ENCODE measurements around the gene MYBBP1A.
"Not testable (repeated sequence)": the region's sequence is repeated elsewhere in the genome, so short reads cannot be mapped to it uniquely, and the experiment has no call there.

The MYBBP1A gene

GRCh38 chr17:4582691-4583090, 27.5 kb upstream of the MYBBP1A start:
- no peak overlapping the region for H3K4me3 ChIP-seq (replicated peaks; ENCODE audit: insufficient read depth, low read length)
- DNase-seq (ENCODE audit: low read depth in 1 of 2, low spot score in 1 of 2), result no peak
- H3K27me3 ChIP-seq (ENCODE audit: insufficient read depth, poor library complexity, severe bottlenecking), result peaks cover 7% of the 10 kb centered on the region
- TF ChIP-seq SPI1 (IDR thresholded peaks at IDR 0.05; ENCODE audit: borderline replicate concordance, low read depth) (no peak), REST (IDR thresholded peaks at IDR 0.05; ENCODE audit: insufficient replicate concordance, low read depth) (no peak), POLR2AphosphoS5 (IDR thresholded peaks at IDR 0.05; ENCODE audit: low read depth) (no peak), GABPA (IDR thresholded peaks at IDR 0.05; ENCODE audit: low read depth) (no peak), CTCF (IDR thresholded peaks at IDR 0.05; ENCODE audit: insufficient read depth, low read length) (no peak)
- H3K27ac ChIP-seq (replicated peaks), result no peak overlapping the region

- no peak overlapping the region for H3K27ac ChIP-seq (replicated peaks)
- no peak for DNase-seq (ENCODE audit: low read depth in 1 of 2, low spot score in 1 of 2)
- peaks cover 7% of the 10 kb centered on the region for H3K27me3 ChIP-seq (ENCODE audit: insufficient read depth, poor library complexity, severe bottlenecking)
- TF ChIP-seq GABPA (IDR thresholded peaks at IDR 0.05; ENCODE audit: low read depth) (no peak), REST (IDR thresholded peaks at IDR 0.05; ENCODE audit: insufficient replicate concordance, low read depth) (no peak), POLR2AphosphoS5 (IDR thresholded peaks at IDR 0.05; ENCODE audit: low read depth) (no peak), CTCF (IDR thresholded peaks at IDR 0.05; ENCODE audit: insufficient read depth, low read length) (no peak), SPI1 (IDR thresholded peaks at IDR 0.05; ENCODE audit: borderline replicate concordance, low read depth) (no peak)
- no peak overlapping the region for H3K4me3 ChIP-seq (replicated peaks; ENCODE audit: insufficient read depth, low read length)
Observed at GRCh38 chr17:4582101-4582501, 26.9 kb upstream of the MYBBP1A start.

- H3K27ac ChIP-seq (replicated peaks), result no peak overlapping the region
- TF ChIP-seq POLR2AphosphoS5 (IDR thresholded peaks at IDR 0.05; ENCODE audit: low read depth) (no peak), GABPA (IDR thresholded peaks at IDR 0.05; ENCODE audit: low read depth) (no peak), SPI1 (IDR thresholded peaks at IDR 0.05; ENCODE audit: borderline replicate concordance, low read depth) (no peak), CTCF (IDR thresholded peaks at IDR 0.05; ENCODE audit: insufficient read depth, low read length) (no peak)
- no peak overlapping the region for H3K4me3 ChIP-seq (replicated peaks; ENCODE audit: insufficient read depth, low read length)
- peaks cover 6% of the 10 kb centered on the region for H3K27me3 ChIP-seq (ENCODE audit: insufficient read depth, poor library complexity, severe bottlenecking)
- no peak for DNase-seq (ENCODE audit: low read depth in 1 of 2, low spot score in 1 of 2)
Observed at GRCh38 chr17:4580291-4580690, 25.1 kb upstream of the MYBBP1A start.

- H3K4me3 ChIP-seq (replicated peaks; ENCODE audit: insufficient read depth, low read length), result no peak overlapping the region
- TF ChIP-seq CTCF (IDR thresholded peaks at IDR 0.05; ENCODE audit: insufficient read depth, low read length), result no peak
- no peak for TF ChIP-seq REST (IDR thresholded peaks at IDR 0.05; ENCODE audit: insufficient replicate concordance, low read depth)
- no peak for TF ChIP-seq POLR2AphosphoS5 (IDR thresholded peaks at IDR 0.05; ENCODE audit: low read depth)
- TF ChIP-seq SPI1 (IDR thresholded peaks at IDR 0.05; ENCODE audit: borderline replicate concordance, low read depth), result no peak
- TF ChIP-seq GABPA (IDR thresholded peaks at IDR 0.05; ENCODE audit: low read depth), result no peak
- H3K27me3 ChIP-seq (ENCODE audit: insufficient read depth, poor library complexity, severe bottlenecking), result peaks cover 2% of the 10 kb centered on the region
- H3K27ac ChIP-seq (replicated peaks), result no peak overlapping the region
- DNase-seq (ENCODE audit: low read depth in 1 of 2, low spot score in 1 of 2), result no peak
Observed at GRCh38 chr17:4579678-4580077, 24.5 kb upstream of the MYBBP1A start.

- not testable (repeated sequence) for H3K4me3 ChIP-seq (replicated peaks; ENCODE audit: insufficient read depth, low read length); DNase-seq (ENCODE audit: low read depth in 1 of 2, low spot score in 1 of 2); H3K27me3 ChIP-seq (ENCODE audit: insufficient read depth, poor library complexity, severe bottlenecking); H3K27ac ChIP-seq (replicated peaks)
Observed at GRCh38 chr17:4578349-4578748, 23.2 kb upstream of the MYBBP1A start.
